Umbilical cord (tissue), 2 donors: ENCODE data around the gene FERMT3. TPM values are rescaled to one million over a fixed set of nuclear protein-coding genes. Genes with fewer than 3 reads are reported as not detected.

ENCODE experiments used
- DNase-seq: peaks from one replicate; pipeline ENCODE4 v3.0.0-alpha.2; 2015; ENCODE audit warnings: low spot score
- total RNA-seq: library from RNA; depleted of rRNA; stranded (reverse); fragments of >200 nt; gene quantifications from one replicate; pipeline ENCODE4 v1.2.3, GENCODE V29; 2014; ENCODE audit warnings: low replicate concordance; ENCODE audit not compliant: insufficient read depth

Gene FERMT3
- total RNA-seq, 1 donor from 2014 or later = 14.2 TPM

GRCh38 chr11:64248578-64248977, 42.1 kb downstream of the FERMT3 start:
- no peak for DNase-seq

- no peak for DNase-seq
Measured at GRCh38 chr11:64249038-64249437, 42.5 kb downstream of the FERMT3 start.

GRCh38 chr11:64249563-64250414, 43.3 kb downstream of the FERMT3 start:
- DNase-seq = no peak

- no peak for DNase-seq
Measured at GRCh38 chr11:64250415-64251015, 44.0 kb downstream of the FERMT3 start.

GRCh38 chr11:64251016-64251752, 44.7 kb downstream of the FERMT3 start, which contains the start of gene PLCB3:
Gene PLCB3 (plus strand): TSS chr11:64251530. CDS start chr11:64251650, 120 bp downstream.
- DNase-seq = peak; percentile 49

GRCh38 chr11:64251753-64252002, 45.2 kb downstream of the FERMT3 start:
- DNase-seq = no peak

- DNase-seq = peak; percentile 44
Measured at GRCh38 chr11:64252003-64252872, 45.7 kb downstream of the FERMT3 start.

- no peak for DNase-seq
Measured at GRCh38 chr11:64253043-64253442, 46.5 kb downstream of the FERMT3 start.

GRCh38 chr11:64253481-64253880, 47.0 kb downstream of the FERMT3 start:
- DNase-seq = no peak

GRCh38 chr11:64254326-64254725, 47.8 kb downstream of the FERMT3 start:
- DNase-seq = no peak

GRCh38 chr11:64255135-64256128, 48.9 kb downstream of the FERMT3 start:
- no peak for DNase-seq

GRCh38 chr11:64256300-64256699, 49.8 kb downstream of the FERMT3 start:
- DNase-seq = no peak

GRCh38 chr11:64258356-64258755, 51.8 kb downstream of the FERMT3 start:
- DNase-seq = no peak

- DNase-seq = no peak
Measured at GRCh38 chr11:64258946-64259532, 52.5 kb downstream of the FERMT3 start.

- no peak for DNase-seq
Measured at GRCh38 chr11:64259533-64260067, 53.1 kb downstream of the FERMT3 start.

- no peak for DNase-seq
Measured at GRCh38 chr11:64260147-64260708, 53.7 kb downstream of the FERMT3 start.

GRCh38 chr11:64261556-64262080, 55.1 kb downstream of the FERMT3 start:
- DNase-seq = no peak

- no peak for DNase-seq
Measured at GRCh38 chr11:64262271-64263002, 55.9 kb downstream of the FERMT3 start.
